Esophagus squamous epithelium (tissue), 4 donors: ENCODE data around the gene LRRC28.

Source experiments
- CTCF ChIP-seq, 6 experiments: fragments of 450-650 bp in 4 of 6; fragments of 200-600 bp in 2 of 6; sonication (generic) in 2 of 6; IDR thresholded peaks; one replicate each; pipeline ENCODE4 v1.5.1; 2016 to 2019; ENCODE audit warnings: antibody characterized with exemption in 6 of 6, mild to moderate bottlenecking in 4 of 6, moderate library complexity in 4 of 6
- POLR2A ChIP-seq, 4 donors: fragments of 450-650 bp; IDR thresholded peaks; one replicate each; pipeline ENCODE4 v1.6.1; 2017; ENCODE audit warnings: antibody characterized with exemption in 4 of 4, mild to moderate bottlenecking in 4 of 4, moderate library complexity in 3 of 4

- TF ChIP-seq CTCF (IDR thresholded peaks at IDR 0.05) (no peak), POLR2A (IDR thresholded peaks at IDR 0.05) (no peak)
Measured at GRCh38 chr15:99295840-99296239, 44.6 kb downstream of the LRRC28 start.
